Panc1 (cell line): Measurements from ENCODE around the gene AMOTL1. TPM values are rescaled to one million over a fixed set of nuclear protein-coding genes. Genes with fewer than 3 reads are reported as not detected.

Source experiments
- ATAC-seq: fragments of 200-7000 bp; cut with Tn5 transposase; 2 replicates; pipeline ENCODE4 v1.9.1; 2020; ENCODE audit warnings: mild to moderate bottlenecking, moderate library complexity
- BruUV-seq: library from RNA; stranded (reverse); fragments of 400-500 nt; replicated peaks from 2 replicates; lab custom pipeline; 2021; lab: Mats Ljungman, UMichigan
- CTCF ChIA-PET: fragments of 300-600 bp; sonication (Branson Sonifier 250); formaldehyde crosslinking; loops from one replicate; lab custom pipeline; 2022; ENCODE audit warnings: antibody characterized with exemption; lab: Charles Lee
- POLR2A ChIA-PET: fragments of 300-600 bp; sonication (Branson Sonifier 250); formaldehyde crosslinking; loops from one replicate; lab custom pipeline; 2022; ENCODE audit warnings: antibody characterized with exemption; lab: Charles Lee
- DNase-seq: peaks from one replicate; pipeline ENCODE4 v3.0.0-alpha.2; 2010; ENCODE audit warnings: low read depth, low spot score
- H3K27ac ChIP-seq: 2 replicates; pipeline ENCODE4 v1.5.1; 2011; ENCODE audit warnings: mild to moderate bottlenecking, low read length, inconsistent platforms
- H3K27me3 ChIP-seq: fragments of 200-500 bp; sonication (Bioruptor generic); 2 replicates; pipeline ENCODE4 v1.6.0; 2014; ENCODE audit warnings: low read length, inconsistent platforms; ENCODE audit not compliant: control insufficient read depth, insufficient read depth
- H3K36me3 ChIP-seq: fragments of 200-500 bp; sonication (Bioruptor generic); 2 replicates; pipeline ENCODE4 v1.5.1; 2014; ENCODE audit warnings: inconsistent platforms, mild to moderate bottlenecking, low read length, moderate library complexity; ENCODE audit not compliant: control insufficient read depth, insufficient read depth
- H3K4me1 ChIP-seq: 2 replicates; pipeline ENCODE4 v1.5.1; 2011; ENCODE audit warnings: inconsistent platforms, mild to moderate bottlenecking, low read length, moderate library complexity; ENCODE audit not compliant: control insufficient read depth, insufficient read depth
- H3K4me3 ChIP-seq, 2 experiments: 2 replicates each; pipeline ENCODE4 v1.5.1; 2011 to 2012; ENCODE audit warnings: low read depth in 2 of 2, low read length in 2 of 2, mild to moderate bottlenecking in 2 of 2, inconsistent platforms in 1 of 2, moderate library complexity in 1 of 2
- H3K9me3 ChIP-seq: fragments of 200-500 bp; sonication (Bioruptor generic); 2 replicates; pipeline ENCODE4 v1.5.1; 2014; ENCODE audit warnings: low read depth, mild to moderate bottlenecking, inconsistent platforms, low read length, moderate library complexity; ENCODE audit not compliant: control insufficient read depth, insufficient read depth
- CTCF ChIP-seq: fragments of 450-650 bp; IDR thresholded peaks from 2 replicates; pipeline ENCODE4 v1.5.1; 2017; ENCODE audit warnings: mild to moderate bottlenecking
- POLR2AphosphoS5 ChIP-seq: IDR thresholded peaks from 2 replicates; pipeline ENCODE4 v1.6.1; 2012; ENCODE audit warnings: mild to moderate bottlenecking, low read depth, low read length, moderate library complexity
- REST ChIP-seq, 2 experiments: IDR thresholded peaks; 2 replicates each; pipeline ENCODE4 v1.6.1; 2011 to 2012; ENCODE audit warnings: low read depth in 2 of 2, control low read depth in 1 of 2, low read length in 1 of 2, mild to moderate bottlenecking in 1 of 2, moderate library complexity in 1 of 2; ENCODE audit not compliant: insufficient read depth in 1 of 2
- SIN3A ChIP-seq: IDR thresholded peaks from 2 replicates; pipeline ENCODE4 v1.6.1; 2012; ENCODE audit warnings: low read depth, mild to moderate bottlenecking, low read length, moderate library complexity, borderline replicate concordance; ENCODE audit not compliant: insufficient read depth
- TCF7L2 ChIP-seq: IDR thresholded peaks from 2 replicates; pipeline ENCODE4 v1.6.1; 2011; ENCODE audit warnings: mild to moderate bottlenecking, low read depth, low read length, inconsistent platforms
- in situ Hi-C: cut with HindIII; loops from 2 replicates; pipeline ENCODE4 v1.10.0; 2016; ENCODE audit warnings: low sequenced_read_pairs, low pct_unique_long_range_greater_than_20kb
- intact Hi-C: fragments of 100-400 bp; cut with micrococcal nuclease; formaldehyde crosslinking; loops from one replicate; pipeline ENCODE4 v1.10.0; 2022; ENCODE audit not compliant: unreplicated experiment
- total RNA-seq: library from RNA; stranded (reverse); gene quantifications from one replicate; pipeline ENCODE4 v1.2.1, GENCODE V29; 2021; ENCODE audit not compliant: unreplicated experiment

Gene AMOTL1
- total RNA-seq, 1 experiment from 2014 or later, result 16.0 TPM

- no peak for ATAC-seq
- BruUV-seq, result no TSS peak
- Histone ChIP-seq H3K36me3 (peaks cover 6% of the 10 kb centered on the region; the same call in 1 of the 2 replicates), H3K4me3 (no peak overlapping the region), H3K9me3 (no peaks in the 10 kb centered on the region), H3K27me3 (peaks cover 30% of the 10 kb centered on the region), H3K4me1 (peaks cover 26% of the 10 kb centered on the region), H3K27ac (peak overlapping the region; percentile 31; the same call in 1 of the 2 replicates)
- DNase-seq, result no peak
- intact Hi-C loops, result loop anchor here (5.0 kb wide), 1 partner anchor 144 kb away; no protein-coding TSS in a partner anchor
- ChIA-PET POLR2A (no interaction called here), CTCF (no interaction called here)
- in situ Hi-C loops, result no loop called here
- TF ChIP-seq CTCF (no peak), SIN3A (no peak), TCF7L2 (no peak), REST (IDR thresholded peaks at IDR 0.05; ENCODE audit: insufficient read depth in 1 of 2, low read depth in 2 of 2, low read length in 1 of 2) (no peak), POLR2AphosphoS5 (no peak)
These were observed 1.4 kb upstream of the AMOTL1 start for GRCh38 chr11:94766713-94767206.

- no TSS peak for BruUV-seq
- CTCF ChIA-PET, result interaction anchor here (1.2 kb wide), 1 partner anchor 144 kb away, joined by 3 read pairs; no protein-coding TSS in a partner anchor
- Histone ChIP-seq H3K4me1 (peaks cover 28% of the 10 kb centered on the region), H3K36me3 (peaks cover 6% of the 10 kb centered on the region; the same call in 1 of the 2 replicates), H3K4me3 (no peak overlapping the region), H3K9me3 (no peaks in the 10 kb centered on the region), H3K27me3 (peaks cover 30% of the 10 kb centered on the region), H3K27ac (peak overlapping the region; percentile 31; the same call in 1 of the 2 replicates)
- ATAC-seq, result no peak
- DNase-seq, result no peak
- POLR2A ChIA-PET, result no interaction called here
- intact Hi-C loops (loop anchor here (5.0 kb wide), 1 partner anchor 145 kb away; no protein-coding TSS in a partner anchor), in situ Hi-C loops (no loop called here)
- TF ChIP-seq SIN3A, result no peak
- TF ChIP-seq POLR2AphosphoS5, result no peak
- no peak for TF ChIP-seq REST (IDR thresholded peaks at IDR 0.05; ENCODE audit: insufficient read depth in 1 of 2, low read depth in 2 of 2, low read length in 1 of 2)
- TF ChIP-seq TCF7L2, result no peak
- no peak for TF ChIP-seq CTCF
These were observed 865 bp upstream of the AMOTL1 start for GRCh38 chr11:94767291-94767690.
